K562 (cell line): Measurements from ENCODE around the gene TXNL1. TPM values are rescaled to one million over a fixed set of nuclear protein-coding genes. Genes with fewer than 3 reads are reported as not detected.

Experiments used
- ESRRB ChIP-seq: fragments of 250-450 bp; sonication (Bioruptor Pico); IDR thresholded peaks from 2 replicates; pipeline ENCODE4 v1.5.0; 2020; ENCODE audit warnings: mild to moderate bottlenecking, moderate library complexity, borderline replicate concordance
- FOXK2 ChIP-seq, 2 experiments: fragments of 450-650 bp; IDR thresholded peaks in 1 of 2; conservative IDR thresholded peaks in 1 of 2; 2 replicates each; pipeline ENCODE4 v1.6.1; 2016; ENCODE audit warnings: low read depth in 2 of 2, mild to moderate bottlenecking in 1 of 2
- GTF2A2 ChIP-seq: IDR thresholded peaks from 2 replicates; pipeline ENCODE4 v1.6.1; 2016; ENCODE audit warnings: mild to moderate bottlenecking, missing genetic modification characterization, missing compliant biosample characterization
- HDAC8 ChIP-seq: fragments of 450-650 bp; IDR thresholded peaks from 2 replicates; pipeline ENCODE4 v1.6.1; 2016; ENCODE audit warnings: mild to moderate bottlenecking, missing genetic modification characterization, moderate library complexity, missing compliant biosample characterization
- IRF2 ChIP-seq: sonication (generic); formaldehyde crosslinking; IDR thresholded peaks from 2 replicates; pipeline ENCODE4 v1.8.1; 2022; ENCODE audit warnings: mild to moderate bottlenecking, missing genetic modification reagents
- NCOA2 ChIP-seq, 2 experiments: fragments of 450-650 bp; IDR thresholded peaks; 2 replicates each; pipeline ENCODE4 v1.6.1; 2018; ENCODE audit warnings: mild to moderate bottlenecking in 2 of 2, moderate library complexity in 1 of 2; ENCODE audit not compliant: partially characterized antibody in 2 of 2
- RCOR1 ChIP-seq, 2 experiments: IDR thresholded peaks; 2 replicates each; pipeline ENCODE4 v1.6.1; 2012; ENCODE audit warnings: low read depth in 2 of 2, low read length in 2 of 2, borderline replicate concordance in 1 of 2, improper control_type of control experiment in 1 of 2
- SAFB ChIP-seq: fragments of 200-400 bp; formaldehyde crosslinking; IDR thresholded peaks from 2 replicates; pipeline ENCODE4 v1.6.1; 2017; ENCODE audit warnings: low read depth, low read length, borderline replicate concordance
- SMAD4 ChIP-seq: fragments of 250-450 bp; sonication (Bioruptor Pico); conservative IDR thresholded peaks from 2 replicates; pipeline ENCODE4 v1.8.0; 2021; ENCODE audit warnings: inconsistent platforms, mild to moderate bottlenecking, moderate library complexity
- SMARCB1 ChIP-seq: IDR thresholded peaks from 2 replicates; pipeline ENCODE4 v1.6.1; 2011; ENCODE audit warnings: improper control_type of control experiment, low read depth; ENCODE audit not compliant: insufficient read length
- SMARCC2 ChIP-seq: fragments of 450-650 bp; IDR thresholded peaks from 2 replicates; pipeline ENCODE4 v1.6.1; 2017; ENCODE audit warnings: antibody characterized with exemption, moderate library complexity, mild to moderate bottlenecking, low read depth
- TAF15 ChIP-seq: fragments of 200-400 bp; formaldehyde crosslinking; IDR thresholded peaks from 2 replicates; pipeline ENCODE4 v1.6.1; 2017; ENCODE audit warnings: mild to moderate bottlenecking, low read depth, low read length, moderate library complexity
- TAF7 ChIP-seq: fragments of 450-650 bp; IDR thresholded peaks from 2 replicates; pipeline ENCODE4 v1.6.1; 2016; ENCODE audit warnings: missing genetic modification characterization, missing compliant biosample characterization
- TEAD4 ChIP-seq, 2 experiments: sonication (generic) in 1 of 2; formaldehyde crosslinking in 1 of 2; IDR thresholded peaks; 2 replicates each; pipeline versions ENCODE4 v1.6.1 to v1.8.0; 2012 to 2022; ENCODE audit warnings: borderline replicate concordance in 1 of 2, inconsistent platforms in 1 of 2, low read length in 1 of 2, mild to moderate bottlenecking in 1 of 2, missing genetic modification reagents in 1 of 2
- ZNF146 ChIP-seq: IDR thresholded peaks from one replicate; pipeline ENCODE4 v1.6.1; 2018; ENCODE audit warnings: missing compliant biosample characterization; ENCODE audit not compliant: unreplicated experiment
- ZNF778 ChIP-seq: fragments of 450-650 bp; formaldehyde crosslinking; IDR thresholded peaks from 2 replicates; pipeline ENCODE4 v1.4.0; 2020; ENCODE audit warnings: mild to moderate bottlenecking, moderate library complexity
- ZNF79 ChIP-seq: fragments of 250-450 bp; sonication (Bioruptor Pico); IDR thresholded peaks from 2 replicates; pipeline ENCODE4 v1.4.0; 2020; ENCODE audit warnings: low read depth, mild to moderate bottlenecking, moderate library complexity
- polyA plus RNA-seq, 8 experiments: library from polyadenylated mRNA; depleted of rRNA in 4 of 8; stranded (reverse) in 5 of 8; unstranded in 3 of 8; fragments of >200 nt; fragmentation: Nextera tagmentation in 2 of 8; fragmentation: Illumina TruSeq in 1 of 8; extraction: Ambion mirVana in 2 of 8; extraction: Trizol in 1 of 8; gene quantifications; 2 replicates each; pipeline versions ENCODE4 v1.2.1 to v1.2.3, GENCODE V29; 2011 to 2014; ENCODE audit warnings: inconsistent platforms in 1 of 8, missing spikeins in 1 of 8
- total RNA-seq, 7 experiments: library from RNA; depleted of rRNA in 6 of 7; stranded (reverse); fragments of >200 nt in 6 of 7; fragmentation: Illumina TruSeq in 2 of 7; extraction: Trizol in 2 of 7; gene quantifications; 2 replicates each; pipeline versions ENCODE4 v1.2.1 to v1.2.3, GENCODE V29; 2011 to 2021; ENCODE audit warnings: low replicate concordance in 1 of 7
- TF ChIP-seq, protein P1 (sequence below): sonication (generic); formaldehyde crosslinking; IDR thresholded peaks from 2 replicates; pipeline ENCODE4 v1.8.0; 2023; ENCODE audit warnings: mild to moderate bottlenecking, missing genetic modification reagents
- TF ChIP-seq, protein P2 (sequence below): sonication (generic); formaldehyde crosslinking; IDR thresholded peaks from 2 replicates; pipeline ENCODE4 v1.9.0; 2022; ENCODE audit warnings: mild to moderate bottlenecking, missing genetic modification reagents
- TF ChIP-seq, protein P3 (sequence below): fragments of 450-650 bp; formaldehyde crosslinking; IDR thresholded peaks from 2 replicates; pipeline ENCODE4 v1.4.0; 2022; ENCODE audit warnings: mild to moderate bottlenecking, moderate library complexity
- TF ChIP-seq, protein P4 (sequence below): sonication (generic); formaldehyde crosslinking; IDR thresholded peaks from 2 replicates; pipeline ENCODE4 v1.9.0; 2022; ENCODE audit warnings: mild to moderate bottlenecking, missing genetic modification reagents

TXNL1 gene
- total and polyA plus RNA-seq, 9 of the 15 experiments (the other 6 are each of a cell fraction or from before 2014, with no cell fraction given) = 45.4 to 103 (median 65.7) TPM

DNA sequence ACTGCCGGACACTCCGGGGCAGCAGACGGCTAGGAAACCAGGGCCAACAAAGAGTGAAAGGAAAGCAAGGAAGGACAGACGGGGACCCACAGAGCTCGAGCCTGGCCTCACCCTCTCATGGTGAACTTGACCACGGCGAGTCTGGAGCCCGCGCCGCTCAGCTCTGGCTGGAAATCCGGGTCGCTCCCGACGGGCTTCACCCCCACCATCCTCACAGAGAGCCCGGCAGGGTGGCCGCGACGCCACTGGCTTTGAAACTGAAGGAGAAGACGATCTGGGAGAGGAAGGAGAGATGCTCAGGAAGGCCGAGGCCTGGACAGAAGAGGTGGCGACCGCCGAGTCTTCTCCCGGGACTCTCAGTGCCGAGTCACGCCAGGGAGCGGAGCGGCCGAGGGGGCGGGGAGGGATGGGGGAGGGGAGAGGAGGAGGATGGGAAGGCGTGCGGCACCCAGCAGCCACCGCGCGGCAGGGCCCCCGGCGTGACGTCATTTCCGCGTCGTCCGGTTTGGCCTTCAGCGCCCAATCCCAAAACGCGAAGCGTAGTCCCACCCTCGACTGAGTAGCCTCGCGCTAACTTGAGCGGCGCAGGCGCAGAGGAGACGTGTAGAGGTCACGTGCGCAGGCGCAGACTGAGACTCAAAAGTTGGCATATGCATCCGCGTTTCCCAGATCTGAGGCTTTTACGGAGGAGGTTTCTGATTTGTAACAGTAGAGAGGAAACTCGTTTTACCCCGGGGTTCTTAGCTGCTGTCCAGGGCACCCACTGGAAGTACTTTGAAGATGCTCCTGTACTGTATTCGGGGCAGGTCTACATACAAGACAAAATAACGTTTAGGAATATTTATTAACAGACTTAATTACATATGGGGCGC, at the start of gene TXNL1 (continued):
- TF ChIP-seq, protein P1, sequence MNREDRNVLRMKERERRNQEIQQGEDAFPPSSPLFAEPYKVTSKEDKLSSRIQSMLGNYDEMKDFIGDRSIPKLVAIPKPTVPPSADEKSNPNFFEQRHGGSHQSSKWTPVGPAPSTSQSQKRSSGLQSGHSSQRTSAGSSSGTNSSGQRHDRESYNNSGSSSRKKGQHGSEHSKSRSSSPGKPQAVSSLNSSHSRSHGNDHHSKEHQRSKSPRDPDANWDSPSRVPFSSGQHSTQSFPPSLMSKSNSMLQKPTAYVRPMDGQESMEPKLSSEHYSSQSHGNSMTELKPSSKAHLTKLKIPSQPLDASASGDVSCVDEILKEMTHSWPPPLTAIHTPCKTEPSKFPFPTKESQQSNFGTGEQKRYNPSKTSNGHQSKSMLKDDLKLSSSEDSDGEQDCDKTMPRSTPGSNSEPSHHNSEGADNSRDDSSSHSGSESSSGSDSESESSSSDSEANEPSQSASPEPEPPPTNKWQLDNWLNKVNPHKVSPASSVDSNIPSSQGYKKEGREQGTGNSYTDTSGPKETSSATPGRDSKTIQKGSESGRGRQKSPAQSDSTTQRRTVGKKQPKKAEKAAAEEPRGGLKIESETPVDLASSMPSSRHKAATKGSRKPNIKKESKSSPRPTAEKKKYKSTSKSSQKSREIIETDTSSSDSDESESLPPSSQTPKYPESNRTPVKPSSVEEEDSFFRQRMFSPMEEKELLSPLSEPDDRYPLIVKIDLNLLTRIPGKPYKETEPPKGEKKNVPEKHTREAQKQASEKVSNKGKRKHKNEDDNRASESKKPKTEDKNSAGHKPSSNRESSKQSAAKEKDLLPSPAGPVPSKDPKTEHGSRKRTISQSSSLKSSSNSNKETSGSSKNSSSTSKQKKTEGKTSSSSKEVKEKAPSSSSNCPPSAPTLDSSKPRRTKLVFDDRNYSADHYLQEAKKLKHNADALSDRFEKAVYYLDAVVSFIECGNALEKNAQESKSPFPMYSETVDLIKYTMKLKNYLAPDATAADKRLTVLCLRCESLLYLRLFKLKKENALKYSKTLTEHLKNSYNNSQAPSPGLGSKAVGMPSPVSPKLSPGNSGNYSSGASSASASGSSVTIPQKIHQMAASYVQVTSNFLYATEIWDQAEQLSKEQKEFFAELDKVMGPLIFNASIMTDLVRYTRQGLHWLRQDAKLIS (CRISPR knock-in tag) = no peak
- no peak for TF ChIP-seq SMARCC2
- no peak for TF ChIP-seq ZNF778 (CRISPR knock-in tag)
- TF ChIP-seq ESRRB (CRISPR knock-in tag) = no peak
- TF ChIP-seq TAF15 = no peak
- no peak for TF ChIP-seq SMAD4 (CRISPR knock-in tag)
- TF ChIP-seq ZNF146 (CRISPR knock-in tag) = no peak
- no peak for TF ChIP-seq HDAC8
- no peak for TF ChIP-seq ZNF79
- no peak for TF ChIP-seq NCOA2 (IDR thresholded peaks at IDR 0.05; ENCODE audit: partially characterized antibody in 2 of 2)
- TF ChIP-seq SMARCB1 = no peak
- TF ChIP-seq RCOR1 (IDR thresholded peaks at IDR 0.05; ENCODE audit: borderline replicate concordance in 1 of 2, low read depth in 2 of 2, low read length in 2 of 2) = no peak
- TF ChIP-seq, protein P2, sequence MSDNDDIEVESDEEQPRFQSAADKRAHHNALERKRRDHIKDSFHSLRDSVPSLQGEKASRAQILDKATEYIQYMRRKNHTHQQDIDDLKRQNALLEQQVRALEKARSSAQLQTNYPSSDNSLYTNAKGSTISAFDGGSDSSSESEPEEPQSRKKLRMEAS (CRISPR knock-in tag) = peak; percentile 59; the same call in 1 of the 2 replicates
- TF ChIP-seq IRF2 (CRISPR knock-in tag) = no peak
- TF ChIP-seq TEAD4 (IDR thresholded peaks at IDR 0.05; ENCODE audit: low read length) = no peak
- TF ChIP-seq TEAD4 (CRISPR knock-in tag; IDR thresholded peaks at IDR 0.05; ENCODE audit: borderline replicate concordance) = no peak
- 0 out of 4 replicates have a peak, but pooled peaks of 1 of the 2 experiments have one; percentile 33 for TF ChIP-seq FOXK2 (conservative IDR thresholded peaks at IDR 0.05 in 1 of 2, IDR thresholded peaks at IDR 0.05 in 1 of 2; ENCODE audit: low read depth in 2 of 2)
- no peak for TF ChIP-seq SAFB
- TF ChIP-seq TAF7 (tag) = no peak
- no peak for TF ChIP-seq GTF2A2
- TF ChIP-seq, protein P3, sequence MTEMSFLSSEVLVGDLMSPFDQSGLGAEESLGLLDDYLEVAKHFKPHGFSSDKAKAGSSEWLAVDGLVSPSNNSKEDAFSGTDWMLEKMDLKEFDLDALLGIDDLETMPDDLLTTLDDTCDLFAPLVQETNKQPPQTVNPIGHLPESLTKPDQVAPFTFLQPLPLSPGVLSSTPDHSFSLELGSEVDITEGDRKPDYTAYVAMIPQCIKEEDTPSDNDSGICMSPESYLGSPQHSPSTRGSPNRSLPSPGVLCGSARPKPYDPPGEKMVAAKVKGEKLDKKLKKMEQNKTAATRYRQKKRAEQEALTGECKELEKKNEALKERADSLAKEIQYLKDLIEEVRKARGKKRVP (CRISPR knock-in tag) = no peak
- TF ChIP-seq, protein P4, sequence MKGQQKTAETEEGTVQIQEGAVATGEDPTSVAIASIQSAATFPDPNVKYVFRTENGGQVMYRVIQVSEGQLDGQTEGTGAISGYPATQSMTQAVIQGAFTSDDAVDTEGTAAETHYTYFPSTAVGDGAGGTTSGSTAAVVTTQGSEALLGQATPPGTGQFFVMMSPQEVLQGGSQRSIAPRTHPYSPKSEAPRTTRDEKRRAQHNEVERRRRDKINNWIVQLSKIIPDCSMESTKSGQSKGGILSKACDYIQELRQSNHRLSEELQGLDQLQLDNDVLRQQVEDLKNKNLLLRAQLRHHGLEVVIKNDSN = peak; percentile 95
